Activated CD4-positive, CD25-positive, alpha-beta regulatory T cell (primary cell): Measurements from ENCODE around the gene P2RX1.

Experiments used
- DNase-seq, 4 experiments: peaks; one replicate each; lab custom pipeline; 2025; lab: John Stamatoyannopoulos, UW

The P2RX1 gene

DNA sequence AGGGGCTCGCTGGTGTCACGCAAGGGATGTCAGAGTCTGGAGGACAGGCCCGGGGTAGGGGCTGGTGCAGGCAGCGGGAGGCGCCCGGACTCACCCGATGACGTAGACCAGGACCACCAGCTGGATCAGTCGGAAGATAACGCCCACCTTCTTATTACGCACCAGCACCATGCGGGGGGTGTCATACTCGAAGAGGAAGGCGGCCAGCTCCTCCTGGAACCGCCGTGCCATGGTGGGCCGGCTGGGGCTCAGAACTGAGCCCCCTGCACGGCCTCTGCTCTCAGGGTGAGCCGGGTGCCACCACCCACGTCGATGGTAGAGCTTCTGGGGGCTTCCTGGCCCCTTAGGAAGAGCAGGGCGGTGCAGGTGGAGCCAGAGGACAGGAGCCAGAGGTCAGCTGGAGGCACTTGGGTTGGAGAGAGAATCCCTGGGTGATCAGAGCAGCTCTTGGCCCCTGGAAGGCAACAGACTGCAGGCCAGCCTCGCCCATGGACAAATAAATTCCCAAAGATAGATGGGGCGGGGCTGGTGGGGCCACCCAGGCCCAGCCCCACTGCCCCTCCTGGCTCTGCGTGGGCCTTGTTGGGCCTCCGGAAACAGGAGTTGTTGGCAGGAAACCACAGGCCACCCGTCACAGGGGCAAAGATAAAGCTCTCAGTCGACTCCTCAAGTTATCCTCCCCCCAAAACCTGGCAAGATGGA is at the start of gene P2RX1:
Gene P2RX1, minus strand, starts transcription at position 471 of the 702 bp plus-strand sequence. Its CDS starts 240 bp downstream, at position 231.
- no peak for DNase-seq

DNA sequence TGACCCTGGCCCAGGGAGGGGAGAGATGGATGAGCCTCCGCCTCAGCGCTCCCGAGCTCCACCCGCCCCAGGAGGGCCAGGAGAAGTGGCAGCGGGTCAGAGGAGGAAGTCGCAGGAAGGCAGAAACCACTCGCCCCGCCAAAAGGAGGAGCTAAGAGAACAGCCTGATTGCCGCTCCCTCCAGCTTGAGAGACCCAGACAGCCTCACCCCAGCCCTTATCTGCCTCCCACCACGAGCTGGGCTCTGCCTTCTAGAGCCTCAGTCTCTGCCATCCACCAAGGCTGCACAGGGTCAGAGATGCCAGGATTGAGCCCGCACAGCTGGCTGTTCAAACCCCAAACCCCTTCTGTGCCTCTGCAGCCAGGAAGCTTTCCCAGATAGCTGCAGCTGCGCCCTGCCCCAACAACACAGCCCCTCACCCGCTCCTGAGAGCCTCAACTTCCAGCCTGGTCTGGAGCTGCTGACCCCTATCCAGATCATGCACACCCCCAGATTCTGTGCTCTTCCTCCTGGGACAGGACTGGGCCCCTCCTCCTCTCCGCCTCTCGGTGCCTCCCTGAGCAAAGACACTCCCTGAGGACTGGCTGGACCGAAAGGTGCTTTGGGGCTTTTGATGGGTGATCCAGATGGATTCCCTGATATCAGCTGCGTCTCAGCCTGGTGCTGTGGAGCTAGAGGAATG is 49.0 kb upstream of the P2RX1 start:
- peak; percentile 16 to 39 (median 28) for DNase-seq

DNA sequence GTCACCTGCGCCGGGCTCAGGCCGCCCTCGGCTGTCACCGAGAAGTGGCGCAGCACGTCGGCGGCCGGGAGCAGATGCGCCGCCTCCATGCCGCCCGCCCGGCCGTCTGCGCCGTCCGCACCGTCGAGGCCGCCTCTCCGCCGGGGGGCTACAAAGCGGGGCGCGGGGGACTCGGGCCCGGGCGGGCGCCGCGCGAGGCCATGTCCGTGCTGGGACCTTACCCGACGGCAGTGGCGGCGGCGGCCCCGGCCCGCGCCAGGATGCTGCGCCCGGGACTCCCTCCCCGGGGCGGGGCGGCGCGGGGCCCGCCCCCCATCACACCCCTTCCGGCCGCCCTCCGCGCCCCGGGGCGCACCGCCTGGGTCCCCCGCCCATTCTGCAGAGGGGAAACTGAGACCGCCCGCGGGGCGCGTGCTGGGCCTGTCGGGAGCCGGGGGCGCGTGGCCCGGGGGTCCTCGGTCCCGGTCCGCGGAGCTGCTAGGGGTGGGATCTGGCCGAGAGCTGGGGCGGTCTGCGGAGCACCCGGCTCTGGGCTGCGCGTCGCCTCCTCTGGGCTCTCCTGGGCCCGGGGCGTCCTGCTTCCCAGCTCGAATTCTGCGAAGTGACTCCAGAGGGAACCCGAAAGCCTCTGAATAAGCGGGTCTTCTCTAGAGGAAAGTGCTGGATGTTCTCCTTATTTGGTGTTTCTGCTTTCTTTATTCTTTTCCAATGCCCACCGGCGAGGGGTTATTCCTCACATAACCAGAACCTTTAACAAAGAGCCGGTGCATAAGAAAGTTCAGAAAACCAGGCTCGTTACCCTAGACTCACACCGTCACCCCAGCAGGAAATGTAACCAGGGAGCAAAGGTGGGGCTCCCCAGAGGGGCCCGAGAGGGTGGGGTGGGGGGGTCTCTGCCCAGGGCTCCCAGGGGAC is 48.2 kb upstream of the P2RX1 start, which contains the start of gene ATP2A3:
Gene ATP2A3, minus strand, starts transcription at position 235 of the 915 bp plus-strand sequence. Its CDS starts 146 bp downstream, at position 89.
- DNase-seq = peak; percentile 19 to 51 (median 43)

DNA sequence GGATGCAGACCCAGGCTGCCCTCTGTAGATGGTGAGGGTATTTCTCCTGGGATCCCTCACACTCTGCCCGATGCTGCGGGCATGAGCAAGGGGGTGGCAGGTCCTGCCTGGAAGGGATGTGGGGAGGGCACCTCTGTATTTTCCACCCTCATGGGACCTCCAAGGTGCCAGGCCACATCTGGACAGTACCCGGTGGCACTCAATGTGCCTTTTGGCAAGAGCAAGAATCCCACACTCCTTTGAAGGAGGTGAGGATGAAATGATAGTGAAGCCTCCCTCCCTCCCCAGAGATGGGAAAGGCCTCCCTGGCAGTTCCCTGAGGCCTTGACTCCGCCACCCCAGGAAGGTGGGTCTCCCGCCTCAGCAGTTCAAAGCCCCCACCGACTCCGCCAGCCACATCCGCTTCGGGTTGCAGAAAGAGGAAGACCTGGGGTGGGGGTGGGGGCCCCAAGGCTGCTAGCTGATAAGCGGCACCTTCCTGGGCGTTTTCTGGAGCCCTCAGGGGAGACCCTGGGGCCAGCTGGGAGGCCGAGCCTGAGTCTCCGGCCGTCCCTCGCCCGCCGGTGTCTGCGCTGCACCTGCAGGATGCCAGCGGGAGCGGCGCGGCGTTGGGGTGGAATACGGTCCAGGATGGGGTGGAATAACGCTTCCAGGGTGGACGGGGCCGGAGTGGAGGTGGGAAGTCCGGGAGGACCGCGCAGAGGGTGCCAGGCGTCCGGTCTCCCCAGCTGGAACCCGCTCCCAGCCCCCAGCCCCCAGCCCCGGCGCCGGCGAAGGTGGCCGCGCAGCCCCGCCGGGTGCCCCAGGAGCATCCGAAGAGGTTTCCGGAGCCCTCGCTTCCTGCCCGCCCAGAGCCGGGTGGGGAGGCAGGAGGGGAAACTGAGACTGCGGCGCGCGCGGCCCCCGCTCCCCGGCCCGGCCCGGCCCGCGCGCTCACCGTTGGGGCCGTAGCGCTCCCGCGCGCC is 47.3 kb upstream of the P2RX1 start:
- peak in 3 of 4 experiments; percentile 22 to 79 (median 59) for DNase-seq

DNA sequence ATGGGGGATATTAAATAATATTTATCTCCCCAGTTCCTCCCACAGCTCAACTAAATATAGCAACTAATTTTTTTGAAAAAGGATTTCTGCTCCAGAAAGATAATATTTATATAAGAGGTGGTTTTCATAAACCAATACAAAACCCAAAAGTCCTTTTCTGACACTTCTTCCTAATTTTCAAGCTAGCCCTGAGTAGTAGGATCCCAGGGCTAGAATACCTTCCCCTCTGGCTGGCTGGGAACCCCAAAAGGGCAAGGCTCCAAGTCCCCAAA is 46.6 kb upstream of the P2RX1 start:
- no peak for DNase-seq

DNA sequence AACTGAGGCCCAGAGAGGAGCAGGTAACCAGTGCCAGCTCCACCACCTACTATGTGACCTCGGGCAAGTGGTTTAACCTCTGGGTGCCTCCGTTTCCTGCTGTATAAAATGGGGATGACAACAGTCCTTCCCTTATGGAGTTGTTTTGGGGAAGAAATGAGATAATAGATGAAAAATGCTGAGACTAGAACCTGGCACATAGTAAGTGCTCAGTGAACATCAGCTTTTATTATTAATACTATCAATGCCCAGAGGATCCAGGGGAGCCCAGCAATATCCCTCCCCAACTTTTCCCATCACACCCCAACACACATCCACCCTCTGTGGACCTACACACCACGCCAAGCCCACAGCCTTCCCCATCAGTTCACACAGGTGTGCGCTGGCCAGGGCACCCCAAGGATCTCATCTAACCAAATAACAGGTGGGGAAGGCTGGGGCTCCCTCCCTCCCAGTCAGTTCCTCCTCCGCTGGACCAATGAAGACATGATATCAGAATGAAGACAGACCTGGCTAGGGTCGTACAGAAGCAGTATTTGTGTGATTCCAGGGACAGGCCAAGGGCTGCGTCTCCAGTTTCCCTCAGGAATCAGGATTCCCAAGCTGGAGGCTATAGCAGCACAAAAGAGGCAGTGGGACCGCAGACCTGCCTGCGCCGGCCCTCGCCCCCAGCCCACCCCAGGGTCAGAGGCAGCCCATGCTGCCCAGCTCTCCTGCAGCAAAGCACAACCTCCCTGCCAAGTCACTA is 46.1 kb upstream of the P2RX1 start:
- no peak for DNase-seq

DNA sequence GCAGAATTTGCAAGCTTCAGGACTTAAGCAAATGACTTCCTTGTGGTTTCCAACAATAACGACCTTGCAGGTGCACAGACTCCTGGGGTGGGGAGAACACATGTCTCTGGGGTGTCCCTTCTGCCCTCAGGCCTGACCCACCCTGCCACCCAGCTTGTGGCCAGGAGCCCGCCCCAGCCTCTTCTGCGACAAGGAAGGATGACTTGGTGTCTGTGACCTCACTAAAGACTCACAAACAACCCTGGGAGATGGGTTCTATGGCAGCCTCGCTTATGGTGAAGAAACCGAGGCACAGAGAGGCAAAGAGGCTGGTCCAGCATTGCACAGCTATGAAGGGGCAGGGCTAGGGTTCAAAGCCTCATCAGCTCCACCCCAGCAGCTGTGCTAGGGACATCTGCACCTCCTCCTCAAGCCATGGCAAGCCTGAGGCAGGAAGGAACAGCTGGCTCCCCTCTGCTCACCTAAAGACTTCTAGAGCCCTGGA is 45.3 kb upstream of the P2RX1 start:
- DNase-seq = no peak

DNA sequence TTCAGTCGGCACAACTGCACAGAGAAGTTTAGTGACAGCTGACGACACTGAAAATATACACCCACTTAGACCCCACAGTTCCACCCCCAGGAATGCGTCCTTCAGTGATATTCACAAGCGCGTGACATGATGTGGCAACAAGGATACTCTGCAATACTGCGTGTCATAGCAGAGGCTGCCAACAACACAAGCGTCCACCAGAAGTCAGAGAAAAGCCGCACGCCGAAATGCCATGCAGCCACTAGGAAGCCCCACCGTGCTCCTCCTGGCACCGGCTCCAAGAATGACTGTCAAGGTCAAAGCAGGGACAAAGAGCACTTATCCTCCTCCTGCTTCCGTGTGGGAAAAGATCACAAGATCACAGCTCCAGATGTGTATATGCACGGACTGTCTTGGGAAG is 44.5 kb upstream of the P2RX1 start:
- no peak for DNase-seq

DNA sequence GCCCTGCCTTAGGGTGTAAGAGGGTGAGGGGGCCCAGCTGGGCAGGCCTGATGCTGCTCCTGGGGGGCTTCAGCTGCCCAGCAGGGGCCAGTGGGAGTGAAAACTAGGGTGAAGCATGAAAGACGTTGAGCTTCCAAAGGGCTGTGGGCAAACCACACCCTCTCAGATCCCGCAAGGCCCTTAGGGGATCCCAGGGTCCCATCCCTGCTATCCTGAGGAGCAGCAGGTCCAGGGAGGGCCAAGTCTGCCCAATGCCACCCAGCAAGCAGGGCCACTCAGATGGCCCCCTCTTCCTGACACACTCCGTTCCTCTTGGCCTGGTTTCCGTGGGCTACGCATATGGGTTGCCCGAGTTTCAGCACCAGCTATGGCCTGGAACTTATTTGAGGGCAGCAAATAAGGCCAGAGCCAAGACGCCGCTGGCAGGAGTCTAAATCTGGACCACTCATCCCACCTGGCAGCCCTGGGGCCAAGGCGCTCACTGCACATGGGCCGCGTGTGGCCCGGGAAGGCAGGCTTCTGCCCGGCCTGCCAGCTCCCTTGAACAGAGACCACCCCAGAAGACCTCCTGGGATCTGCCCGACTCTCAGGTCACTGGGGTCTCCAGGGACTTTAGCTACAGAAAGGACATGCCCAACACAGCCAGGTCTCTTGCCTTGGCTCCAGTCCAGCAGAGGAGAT is 43.8 kb upstream of the P2RX1 start:
- no peak for DNase-seq

DNA sequence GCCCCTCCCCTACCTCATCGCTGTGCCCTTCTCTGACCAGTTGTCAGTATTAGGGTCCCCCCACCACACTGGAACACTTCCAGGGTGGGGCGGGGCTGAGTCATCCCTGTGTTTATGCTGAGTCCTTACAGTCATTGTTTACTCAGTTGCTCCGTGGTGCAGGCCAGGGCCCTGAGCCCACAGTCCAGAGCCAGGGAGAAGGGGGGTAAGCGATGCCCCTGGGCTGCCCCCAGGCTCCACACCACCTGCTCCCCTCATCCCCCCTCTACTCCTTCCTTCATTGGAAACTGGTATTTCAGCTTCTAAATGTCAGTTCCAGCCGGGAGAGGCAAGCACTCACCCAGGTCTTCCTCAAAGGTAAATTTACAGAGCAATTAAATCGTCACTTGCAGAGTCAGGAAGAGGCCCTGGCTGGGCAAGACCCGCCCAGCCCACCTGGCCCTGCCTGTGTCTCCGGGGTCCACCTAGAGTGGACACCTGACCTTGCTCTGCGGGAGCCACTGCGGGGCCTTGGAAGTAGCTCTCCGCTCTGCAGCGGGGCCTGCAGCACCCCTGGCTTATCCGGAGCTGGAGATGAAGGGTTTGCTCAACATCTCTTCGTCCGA is 43.1 kb upstream of the P2RX1 start:
- no peak for DNase-seq

DNA sequence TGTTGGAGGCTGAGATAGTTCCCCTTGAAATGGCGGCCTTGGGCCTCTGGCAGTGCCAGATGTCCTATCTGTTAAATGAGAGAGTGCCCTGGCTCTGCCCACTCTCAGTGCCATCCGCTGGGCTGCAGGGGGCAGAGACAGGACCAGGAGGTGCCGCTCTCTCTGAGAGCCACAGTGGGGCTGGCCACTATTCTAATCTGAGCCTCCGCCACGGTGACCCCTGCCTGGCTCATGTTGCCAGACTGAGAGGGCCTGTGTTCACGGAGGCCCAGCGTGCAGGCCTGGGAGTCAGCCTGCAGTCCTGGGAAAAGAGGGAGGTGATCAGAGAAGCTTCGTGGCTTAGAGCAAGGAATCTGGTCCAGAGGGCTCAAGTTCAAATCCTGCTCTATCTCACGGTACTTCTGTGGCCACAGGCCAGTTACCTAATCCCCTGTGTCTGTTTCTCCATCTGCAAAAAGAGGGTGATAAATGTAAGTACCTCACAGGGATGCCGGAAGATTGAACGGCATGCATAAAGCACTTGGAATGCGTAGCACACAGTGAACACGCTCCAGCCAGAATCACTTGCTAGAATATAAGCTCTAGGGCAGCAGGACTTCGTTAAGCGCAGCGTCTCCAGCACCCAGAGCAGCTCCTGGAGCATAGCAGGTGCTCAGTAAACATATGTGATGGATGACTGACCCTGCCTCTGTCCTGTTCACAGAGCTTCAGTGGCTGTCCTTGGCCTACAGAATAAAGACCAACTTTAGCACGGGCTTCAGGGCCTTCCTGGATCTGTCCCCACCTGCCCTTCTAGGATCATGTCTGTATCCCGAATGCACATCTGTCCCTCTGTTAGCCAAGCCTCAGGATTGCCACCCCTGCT is 41.7 kb upstream of the P2RX1 start:
- DNase-seq = no peak

DNA sequence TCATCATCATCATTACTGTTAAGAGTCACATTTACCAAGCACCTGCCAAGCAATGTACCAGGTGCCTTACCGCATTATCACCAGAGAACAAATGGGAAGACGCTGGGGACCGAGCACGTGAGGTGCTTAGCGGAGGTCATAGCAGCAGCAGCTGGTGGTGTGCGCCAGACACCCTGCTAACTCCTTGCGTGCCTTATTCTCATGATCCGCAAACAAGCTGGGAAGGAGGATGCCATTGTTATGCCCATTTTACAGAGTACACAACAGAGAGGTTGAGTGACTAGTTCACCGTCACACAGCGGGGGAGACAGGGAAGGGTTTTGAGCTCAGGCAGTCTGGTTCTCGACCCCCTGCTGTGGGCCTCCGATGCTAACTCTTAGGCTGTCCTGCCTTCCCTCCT is 40.7 kb upstream of the P2RX1 start:
- DNase-seq = no peak

DNA sequence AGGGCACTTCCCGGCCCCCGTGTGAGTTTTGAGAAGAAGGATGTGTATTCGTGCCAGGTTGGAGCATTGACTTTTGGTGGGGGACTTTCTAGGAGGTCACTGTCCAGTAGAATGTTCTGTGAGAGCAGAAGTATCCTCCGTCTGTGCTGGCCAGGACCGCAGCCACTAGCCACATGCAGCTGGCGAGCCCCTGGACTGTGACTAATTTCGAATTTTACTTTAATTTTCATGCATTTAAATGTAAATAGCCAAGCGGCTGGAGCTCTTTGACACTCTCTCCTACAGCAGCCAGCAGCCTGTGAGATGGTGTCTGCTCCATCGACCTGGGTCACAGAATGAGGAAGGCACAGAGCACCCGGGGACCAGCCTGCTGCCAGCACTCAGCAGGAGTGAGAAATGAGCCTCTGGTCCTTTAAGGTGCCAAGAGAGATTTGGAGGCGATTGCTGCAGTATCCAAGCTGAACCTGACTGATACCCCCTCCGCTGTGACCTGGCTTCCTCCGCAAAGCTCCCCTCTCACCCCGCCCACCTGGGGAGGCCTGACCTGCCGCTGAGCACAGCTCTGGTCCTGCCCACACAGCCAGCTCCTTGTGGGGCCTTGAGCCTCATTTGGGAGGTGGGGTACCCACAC is 40.2 kb upstream of the P2RX1 start:
- DNase-seq = no peak

DNA sequence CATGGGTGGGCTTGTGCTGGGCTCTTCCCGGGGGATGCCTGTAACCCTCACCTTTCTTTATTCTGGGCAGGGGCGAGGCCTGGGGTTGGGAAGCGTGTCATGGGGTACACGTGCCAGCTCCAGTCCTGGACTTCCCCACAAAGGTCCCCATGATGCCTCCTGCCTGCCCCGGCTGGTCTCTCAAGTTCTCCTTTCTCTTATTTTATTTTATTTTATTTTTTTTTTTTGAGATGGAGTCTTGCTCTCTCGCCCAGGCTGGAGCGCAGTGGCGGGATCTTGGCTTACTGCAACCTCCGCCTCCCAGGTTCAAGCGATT is 39.4 kb upstream of the P2RX1 start:
- DNase-seq = no peak

DNA sequence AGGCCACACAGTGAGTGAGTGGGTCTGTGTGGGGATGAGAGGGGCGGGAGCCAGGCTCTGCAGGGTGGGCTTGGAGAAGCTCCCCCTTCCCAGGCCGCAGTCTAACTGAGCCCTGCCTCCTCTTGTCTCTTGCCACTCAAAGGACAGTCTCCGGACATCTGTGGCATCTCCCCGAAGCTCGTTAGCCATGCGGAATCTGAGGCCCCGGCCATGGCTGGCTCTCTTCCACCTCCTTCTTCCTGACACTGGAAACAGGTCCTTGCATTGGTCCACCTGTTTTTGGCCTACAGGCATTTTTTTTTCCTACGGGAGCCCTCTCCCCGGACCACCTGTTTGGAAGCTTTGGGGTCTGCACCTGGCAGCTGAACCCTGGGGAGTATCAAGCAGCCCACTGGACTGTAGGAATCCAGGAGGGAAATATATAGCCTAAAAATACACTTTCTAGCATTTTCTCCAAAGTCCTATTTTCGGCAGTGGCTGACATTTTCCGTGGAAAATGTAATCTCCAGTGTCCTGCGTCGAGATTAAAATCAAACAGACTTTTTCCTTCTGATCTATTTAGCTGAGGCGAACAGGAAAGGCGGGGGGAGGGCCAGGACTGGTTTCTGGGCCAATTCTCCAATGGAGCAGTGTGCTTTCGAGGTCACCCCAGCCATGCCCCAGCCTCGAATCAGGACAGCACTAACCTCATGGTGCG is 38.9 kb upstream of the P2RX1 start:
- DNase-seq = no peak

DNA sequence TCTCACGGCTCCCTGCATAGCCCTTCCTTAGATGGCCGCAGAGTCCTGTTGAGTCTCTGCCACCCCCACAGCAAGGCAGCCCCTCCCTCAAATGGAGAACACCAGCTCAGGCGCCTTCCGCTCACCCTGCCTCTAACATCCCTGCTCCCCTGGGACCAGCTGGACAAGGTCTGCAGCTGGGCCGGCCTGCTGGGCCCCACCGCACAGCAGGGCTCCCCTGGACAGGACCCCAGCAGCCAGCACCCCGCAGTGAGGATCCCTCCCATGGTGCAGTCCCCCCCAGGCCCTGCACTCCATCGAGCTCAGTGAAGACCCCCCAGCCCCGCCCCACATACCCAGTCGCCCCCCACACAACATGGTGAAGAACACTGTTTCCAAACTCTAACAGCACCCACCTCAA is 37.8 kb upstream of the P2RX1 start:
- no peak for DNase-seq

DNA sequence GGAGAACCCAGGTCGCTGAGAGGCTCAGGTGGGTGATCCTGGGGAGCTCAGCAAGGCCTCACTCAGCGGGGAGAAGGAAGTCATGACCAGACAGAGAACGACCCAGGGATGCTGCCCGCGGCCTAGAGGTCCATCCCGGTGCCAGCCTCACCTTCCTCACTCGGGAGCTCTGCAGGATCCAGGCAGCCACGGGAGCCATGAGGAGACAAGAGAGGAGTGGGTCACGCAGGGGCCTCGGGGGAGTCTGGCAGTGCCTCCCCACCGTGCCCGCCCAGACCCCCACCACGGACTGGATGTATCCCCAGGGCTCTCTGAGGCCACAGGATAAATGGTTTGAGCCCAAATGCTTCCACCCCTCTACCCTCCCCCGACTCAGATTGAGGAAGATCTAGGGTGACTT is 37.3 kb upstream of the P2RX1 start:
- DNase-seq = no peak

DNA sequence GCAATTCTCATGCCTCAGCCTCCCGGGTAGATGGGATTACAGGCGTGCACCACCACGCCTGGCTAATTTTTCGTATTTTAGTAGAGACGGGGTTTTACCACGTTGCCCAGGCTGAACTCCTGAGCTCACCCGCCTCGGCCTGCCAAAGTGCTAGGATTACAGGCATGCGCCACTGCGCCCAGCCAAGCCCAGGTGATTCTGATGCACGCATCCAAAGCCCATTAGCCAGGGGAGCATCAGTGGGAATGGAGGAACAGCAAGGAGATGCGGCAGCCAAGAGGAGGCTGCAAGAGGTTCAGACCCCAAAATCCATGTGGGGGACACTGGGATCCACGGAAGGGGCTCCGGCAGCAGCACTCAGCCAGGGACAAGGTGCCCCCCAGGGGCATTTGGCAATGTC is 35.9 kb upstream of the P2RX1 start:
- DNase-seq = no peak
